Glutamatergic neuron (in vitro differentiated cells): ENCODE measurements around the gene FKBP10. TPM values are rescaled to one million over a fixed set of nuclear protein-coding genes. Genes with fewer than 3 reads are reported as not detected.

Experiments
- DNase-seq: peaks from one replicate; pipeline ENCODE4 v3.0.0; 2022
- H3K27ac Mint-ChIP-seq: one replicate; pipeline ENCODE4 v1.8.0; 2020; ENCODE audit warnings: mild to moderate bottlenecking, mixed read lengths, inconsistent platforms; ENCODE audit not compliant: unreplicated experiment
- H3K27me3 Mint-ChIP-seq: one replicate; pipeline ENCODE4 v1.8.0; 2020; ENCODE audit warnings: mild to moderate bottlenecking, moderate library complexity, mixed read lengths, inconsistent platforms; ENCODE audit not compliant: unreplicated experiment
- H3K36me3 Mint-ChIP-seq: one replicate; pipeline ENCODE4 v1.8.0; 2020; ENCODE audit warnings: mild to moderate bottlenecking, mixed read lengths, inconsistent platforms; ENCODE audit not compliant: unreplicated experiment
- H3K4me1 Mint-ChIP-seq: one replicate; pipeline ENCODE4 v1.8.0; 2020; ENCODE audit warnings: mild to moderate bottlenecking, low read depth, mixed read lengths, inconsistent platforms; ENCODE audit not compliant: unreplicated experiment
- H3K4me3 Mint-ChIP-seq: one replicate; pipeline ENCODE4 v1.8.0; 2020; ENCODE audit warnings: mild to moderate bottlenecking, mixed read lengths, inconsistent platforms; ENCODE audit not compliant: unreplicated experiment
- H3K9me3 Mint-ChIP-seq: one replicate; pipeline ENCODE4 v1.8.0; 2020; ENCODE audit warnings: mild to moderate bottlenecking, moderate library complexity, mixed read lengths, inconsistent platforms; ENCODE audit not compliant: unreplicated experiment
- CTCF ChIP-seq: fragments of 200-600 bp; sonication (generic); IDR thresholded peaks from one replicate; pipeline ENCODE4 v1.5.0; 2021; ENCODE audit not compliant: partially characterized antibody, unreplicated experiment
- total RNA-seq: library from RNA; stranded (reverse); fragmentation: NEBNext Ultra II Directional; extraction: Animal tissue kit (Norgen Biotek cat#: 25700); gene quantifications from one replicate; pipeline ENCODE4 v1.2.1, GENCODE V29; 2021; ENCODE audit not compliant: unreplicated experiment

The FKBP10 gene
- total RNA-seq, 1 donor from 2014 or later: 28.5 TPM

- peaks cover 2% of the 10 kb centered on the region for H3K27me3 Mint-ChIP-seq
- H3K36me3 Mint-ChIP-seq: no peaks in the 10 kb centered on the region
- TF ChIP-seq CTCF: no peak
- H3K27ac Mint-ChIP-seq: no peak overlapping the region
- no peak overlapping the region for H3K4me3 Mint-ChIP-seq
- peaks cover 6% of the 10 kb centered on the region for H3K4me1 Mint-ChIP-seq
- H3K9me3 Mint-ChIP-seq: peaks cover 5% of the 10 kb centered on the region
- DNase-seq: no peak
These were observed 16.5 kb upstream of the FKBP10 start for GRCh38 chr17:41796121-41796895.

DNA sequence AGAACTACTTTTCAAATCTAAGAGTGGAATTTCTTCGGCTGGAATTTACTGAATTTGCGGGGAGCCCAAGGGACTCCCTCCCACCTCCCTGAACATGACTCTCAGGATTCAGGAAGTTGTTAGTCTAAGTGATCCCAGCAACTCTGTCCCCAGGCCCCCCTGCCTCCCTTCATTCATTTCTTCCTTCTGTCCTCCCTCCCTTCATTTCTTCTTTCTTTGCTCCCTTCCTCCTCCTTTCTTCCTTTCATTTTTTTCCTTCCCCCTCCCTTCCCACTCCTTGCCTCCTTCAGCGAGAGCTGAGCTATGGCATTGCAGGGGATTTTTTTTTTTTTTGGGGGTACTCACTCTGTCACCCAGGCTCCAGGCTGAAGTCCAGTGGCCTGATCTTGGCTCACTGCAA lies 15.4 kb upstream of the FKBP10 start:
- H3K36me3 Mint-ChIP-seq: no peaks in the 10 kb centered on the region
- no peak for DNase-seq
- no peak for TF ChIP-seq CTCF
- no peak overlapping the region for H3K27ac Mint-ChIP-seq
- H3K4me3 Mint-ChIP-seq: no peak overlapping the region
- H3K4me1 Mint-ChIP-seq: peaks cover 9% of the 10 kb centered on the region
- H3K27me3 Mint-ChIP-seq: peaks cover 4% of the 10 kb centered on the region
- peaks cover 7% of the 10 kb centered on the region for H3K9me3 Mint-ChIP-seq

- no peak for DNase-seq
- H3K27ac Mint-ChIP-seq: no peak overlapping the region
These were observed 13.4 kb upstream of the FKBP10 start for GRCh38 chr17:41799366-41799765.

GRCh38 chr17:41800601-41801373 lies 12.0 kb upstream of the FKBP10 start:
- no peak for TF ChIP-seq CTCF
- no peaks in the 10 kb centered on the region for H3K36me3 Mint-ChIP-seq
- H3K9me3 Mint-ChIP-seq: peaks cover 5% of the 10 kb centered on the region
- H3K4me3 Mint-ChIP-seq: no peak overlapping the region
- DNase-seq: no peak
- H3K27me3 Mint-ChIP-seq: peaks cover 4% of the 10 kb centered on the region
- H3K27ac Mint-ChIP-seq: no peak overlapping the region
- H3K4me1 Mint-ChIP-seq: peaks cover 3% of the 10 kb centered on the region

More at GRCh38 chr17:41799366-41799765, 13.4 kb upstream of the FKBP10 start:
- H3K4me1 Mint-ChIP-seq: peaks cover 3% of the 10 kb centered on the region
- H3K36me3 Mint-ChIP-seq: no peaks in the 10 kb centered on the region
- H3K9me3 Mint-ChIP-seq: peaks cover 5% of the 10 kb centered on the region
- peaks cover 4% of the 10 kb centered on the region for H3K27me3 Mint-ChIP-seq
- H3K4me3 Mint-ChIP-seq: no peak overlapping the region
- no peak for TF ChIP-seq CTCF
